Hepatocyte (in vitro differentiated cells): Measurements from ENCODE around the gene TYSND1.

Experiments used
- CTCF ChIP-seq: fragments of 200-600 bp; sonication (generic); IDR thresholded peaks from 2 replicates; pipeline ENCODE4 v1.5.1; 2016; ENCODE audit warnings: antibody characterized with exemption, mild to moderate bottlenecking; ENCODE audit not compliant: poor library complexity
- EZH2 ChIP-seq: fragments of 200-600 bp; sonication (generic); IDR thresholded peaks from 2 replicates; pipeline ENCODE4 v1.6.1; 2016; ENCODE audit warnings: antibody characterized with exemption, mild to moderate bottlenecking, borderline replicate concordance

GRCh38 chr10:70139997-70140250 lies 6.6 kb downstream of the TYSND1 start:
- no peak for TF ChIP-seq EZH2
- TF ChIP-seq CTCF: no peak
